ENCODE data around the gene BMAL1. TPM values are rescaled to one million over a fixed set of nuclear protein-coding genes. Genes with fewer than 3 reads are reported as not detected.

The BMAL1 gene
- total RNA-seq, 1 donor from 2014 or later = 14.8 TPM

DNA sequence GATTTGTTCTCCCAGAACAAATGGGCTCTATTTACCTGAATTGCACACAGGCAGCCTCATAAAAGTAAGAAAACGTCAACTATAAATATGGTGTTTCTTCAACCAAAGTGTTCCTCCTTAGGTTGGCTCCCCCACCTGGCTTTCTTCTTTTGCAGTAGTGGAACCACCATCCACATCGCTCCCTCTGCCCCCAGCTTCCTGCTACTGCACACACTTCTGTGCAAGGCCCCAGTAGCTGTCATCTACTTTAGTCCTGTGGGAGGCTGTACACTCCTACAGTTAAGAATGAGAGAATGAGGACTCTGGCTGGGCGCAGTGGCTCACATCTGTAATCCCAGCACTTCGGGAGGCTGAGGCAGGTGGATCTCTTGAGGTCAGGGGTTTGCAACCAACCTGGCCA, 89.5 kb downstream of the BMAL1 start:
- no peaks in the 10 kb centered on the region for H3K27me3 Mint-ChIP-seq (ENCODE audit: low read depth)
- peak overlapping the region; percentile 30 for H3K27ac Mint-ChIP-seq (ENCODE audit: unreplicated experiment)
- no peaks in the 10 kb centered on the region for H3K9me3 Mint-ChIP-seq (ENCODE audit: low read depth)
- H3K36me3 Mint-ChIP-seq (ENCODE audit: low read depth) = peaks cover 5% of the 10 kb centered on the region
- no peak for TF ChIP-seq CTCF (IDR thresholded peaks at IDR 0.05)
- no peak overlapping the region for H3K4me3 Mint-ChIP-seq (ENCODE audit: unreplicated experiment)
- no peak for DNase-seq (ENCODE audit: low spot score)
- H3K4me1 Mint-ChIP-seq (ENCODE audit: low read depth) = peaks cover 40% of the 10 kb centered on the region

GRCh38 chr11:13368041-13368446, 90.5 kb downstream of the BMAL1 start:
- no peak for TF ChIP-seq CTCF (IDR thresholded peaks at IDR 0.05)
- peaks cover 40% of the 10 kb centered on the region for H3K4me1 Mint-ChIP-seq (ENCODE audit: low read depth)
- H3K9me3 Mint-ChIP-seq (ENCODE audit: low read depth) = no peaks in the 10 kb centered on the region
- H3K27me3 Mint-ChIP-seq (ENCODE audit: low read depth) = no peaks in the 10 kb centered on the region
- peaks cover 4% of the 10 kb centered on the region for H3K36me3 Mint-ChIP-seq (ENCODE audit: low read depth)
- no peak overlapping the region for H3K4me3 Mint-ChIP-seq (ENCODE audit: unreplicated experiment)
- H3K27ac Mint-ChIP-seq (ENCODE audit: unreplicated experiment) = peak overlapping the region; percentile 72
- DNase-seq (ENCODE audit: low spot score) = no peak

DNA sequence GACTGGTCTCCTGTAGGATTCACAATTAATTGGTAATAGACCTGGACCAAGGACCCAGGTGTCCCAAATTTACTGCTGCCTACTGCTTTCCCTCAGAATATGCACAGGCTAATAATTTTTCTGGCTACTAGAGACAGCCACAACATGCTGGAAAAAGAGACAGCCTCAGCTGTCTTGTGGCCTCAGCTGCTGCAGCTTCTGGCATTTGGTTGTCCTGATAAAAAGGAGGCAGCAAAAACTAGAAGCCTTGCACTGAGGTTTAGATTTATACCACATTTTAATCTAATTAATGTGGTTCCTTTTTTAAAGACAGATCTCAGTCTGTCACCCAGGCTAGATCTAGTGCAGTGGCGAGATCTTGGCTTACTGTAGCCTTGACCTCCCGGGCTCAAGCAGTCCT, 95.6 kb downstream of the BMAL1 start:
- no peak for TF ChIP-seq CTCF (IDR thresholded peaks at IDR 0.05)
- no peaks in the 10 kb centered on the region for H3K9me3 Mint-ChIP-seq (ENCODE audit: low read depth)
- no peak for DNase-seq (ENCODE audit: low spot score)
- H3K27me3 Mint-ChIP-seq (ENCODE audit: low read depth) = no peaks in the 10 kb centered on the region
- H3K4me1 Mint-ChIP-seq (ENCODE audit: low read depth) = peaks cover 7% of the 10 kb centered on the region
- peaks cover 21% of the 10 kb centered on the region for H3K36me3 Mint-ChIP-seq (ENCODE audit: low read depth)
- no peak overlapping the region for H3K4me3 Mint-ChIP-seq (ENCODE audit: unreplicated experiment)
- no peak overlapping the region for H3K27ac Mint-ChIP-seq (ENCODE audit: unreplicated experiment)

DNA sequence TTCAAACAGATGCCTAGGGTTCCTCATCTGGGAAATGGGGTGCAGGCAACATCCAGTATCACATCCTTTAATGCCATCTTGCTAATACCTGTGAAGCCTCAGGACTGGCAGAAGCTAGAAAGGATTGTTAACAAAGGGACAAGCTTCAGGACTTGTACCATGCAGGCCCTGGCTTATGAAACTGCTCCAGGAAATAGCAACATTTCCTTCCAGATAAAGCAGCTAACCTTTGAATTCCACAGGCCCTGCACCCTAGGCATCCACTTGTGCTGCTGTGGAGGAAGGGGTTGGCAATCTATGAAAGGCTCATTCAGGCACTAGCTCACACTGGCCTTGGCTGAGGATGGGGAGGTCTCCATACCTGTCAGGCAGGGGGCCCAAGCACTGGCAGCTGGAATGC, 98.2 kb downstream of the BMAL1 start:
- Mint-ChIP-seq H3K4me3 (ENCODE audit: unreplicated experiment) (no peak overlapping the region), H3K27ac (ENCODE audit: unreplicated experiment) (no peak overlapping the region), H3K36me3 (ENCODE audit: low read depth) (peaks cover 21% of the 10 kb centered on the region), H3K27me3 (ENCODE audit: low read depth) (no peaks in the 10 kb centered on the region), H3K4me1 (ENCODE audit: low read depth) (peaks cover 3% of the 10 kb centered on the region), H3K9me3 (ENCODE audit: low read depth) (no peaks in the 10 kb centered on the region)
- no peak for TF ChIP-seq CTCF (IDR thresholded peaks at IDR 0.05)
- DNase-seq (ENCODE audit: low spot score) = no peak

DNA sequence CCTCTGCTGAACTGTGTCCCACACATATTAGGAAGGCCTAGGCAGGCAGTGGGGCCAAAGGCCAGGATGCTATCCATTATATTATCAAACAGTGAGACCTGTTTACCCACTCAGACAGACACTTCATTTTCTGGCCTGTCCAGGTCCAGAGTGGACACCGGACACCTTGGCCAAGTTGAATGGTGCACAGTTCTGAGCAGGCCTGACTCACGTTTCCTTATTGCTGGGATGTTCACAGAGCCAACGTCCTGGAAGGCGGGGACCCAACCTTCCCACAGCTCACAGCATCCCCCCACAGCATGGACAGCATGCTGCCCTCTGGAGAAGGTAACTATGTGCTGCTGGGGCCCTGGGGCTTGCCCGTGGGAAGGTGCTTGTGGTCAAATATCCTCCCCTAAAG, 98.8 kb downstream of the BMAL1 start:
- no peaks in the 10 kb centered on the region for H3K9me3 Mint-ChIP-seq (ENCODE audit: low read depth)
- TF ChIP-seq CTCF (IDR thresholded peaks at IDR 0.05) = no peak
- H3K36me3 Mint-ChIP-seq (ENCODE audit: low read depth) = peaks cover 25% of the 10 kb centered on the region
- H3K27me3 Mint-ChIP-seq (ENCODE audit: low read depth) = no peaks in the 10 kb centered on the region
- DNase-seq (ENCODE audit: low spot score) = no peak
- no peak overlapping the region for H3K4me3 Mint-ChIP-seq (ENCODE audit: unreplicated experiment)
- H3K4me1 Mint-ChIP-seq (ENCODE audit: low read depth) = peaks cover 3% of the 10 kb centered on the region
- no peak overlapping the region for H3K27ac Mint-ChIP-seq (ENCODE audit: unreplicated experiment)

All from chondrocyte (in vitro differentiated cells).